ENCODE measurements around the gene DYNLL1.
"Not testable (repeated sequence)": the region's sequence is repeated elsewhere in the genome, so short reads cannot be mapped to it uniquely, and the experiment has no call there.

DYNLL1 gene

GRCh38 chr12:120495731-120496412, at the start of gene DYNLL1:
Gene DYNLL1 (plus strand): TSS chr12:120496113. CDS start chr12:120496422, 309 bp downstream.
- peak; percentile 92 for DNase-seq (ENCODE audit: low spot score)

DNA sequence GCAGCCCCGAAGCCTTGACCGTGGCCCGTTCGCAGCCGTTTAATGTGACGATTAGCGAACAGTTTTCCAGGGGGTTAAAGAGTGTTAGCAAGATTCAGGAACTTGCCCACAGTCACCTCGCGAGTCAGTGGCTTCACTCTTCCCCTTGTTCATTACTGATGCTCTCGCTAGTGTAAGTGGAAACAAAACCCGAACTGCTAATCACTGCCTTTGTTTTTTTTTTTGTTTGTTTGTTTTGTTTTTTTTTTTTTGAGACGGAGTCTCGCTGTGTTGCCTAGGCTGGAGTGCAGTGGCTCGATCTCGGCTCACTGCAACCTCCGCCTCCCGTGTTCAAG, 49.1 kb upstream of the DYNLL1 start:
- DNase-seq (ENCODE audit: low spot score), result not testable (repeated sequence)

- DNase-seq (ENCODE audit: low spot score), result no peak
Measured at GRCh38 chr12:120447992-120448391, 47.9 kb upstream of the DYNLL1 start.

GRCh38 chr12:120452524-120452923, 43.4 kb upstream of the DYNLL1 start:
- not testable (repeated sequence) for DNase-seq (ENCODE audit: low spot score)

DNA sequence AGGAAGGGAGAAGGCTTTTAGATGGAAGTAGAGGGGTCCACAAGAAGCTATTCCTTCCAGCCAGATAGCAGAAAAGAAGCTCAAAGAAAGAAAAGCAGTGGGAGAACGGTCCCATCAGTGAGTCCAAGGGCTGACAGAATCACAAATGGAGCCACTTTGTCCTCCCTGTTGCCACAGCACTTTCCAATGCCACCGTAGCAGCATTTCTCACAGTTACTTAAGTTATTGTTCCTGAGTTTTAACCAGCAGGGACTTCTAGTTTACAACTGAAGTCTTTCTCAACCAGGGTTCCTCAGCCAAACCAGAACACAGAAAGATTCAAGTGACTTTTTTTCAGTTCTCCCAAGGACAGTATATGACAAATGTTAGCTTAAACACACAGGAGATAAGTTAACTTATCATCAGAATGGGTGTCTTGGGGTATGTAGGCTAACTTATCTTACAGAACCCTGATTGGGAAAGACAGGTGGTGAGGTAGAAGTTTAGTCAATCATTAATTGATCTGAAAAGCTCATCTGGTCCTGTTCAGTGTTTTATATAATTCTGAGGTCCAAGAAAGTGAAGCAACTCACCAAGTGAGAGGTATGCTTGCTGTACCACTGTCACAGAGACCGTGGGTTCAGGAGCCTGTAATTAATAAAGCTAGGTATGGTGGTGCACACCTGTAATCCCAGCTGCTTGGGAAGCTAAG, 42.7 kb upstream of the DYNLL1 start:
- DNase-seq (ENCODE audit: low spot score), result no peak

DNA sequence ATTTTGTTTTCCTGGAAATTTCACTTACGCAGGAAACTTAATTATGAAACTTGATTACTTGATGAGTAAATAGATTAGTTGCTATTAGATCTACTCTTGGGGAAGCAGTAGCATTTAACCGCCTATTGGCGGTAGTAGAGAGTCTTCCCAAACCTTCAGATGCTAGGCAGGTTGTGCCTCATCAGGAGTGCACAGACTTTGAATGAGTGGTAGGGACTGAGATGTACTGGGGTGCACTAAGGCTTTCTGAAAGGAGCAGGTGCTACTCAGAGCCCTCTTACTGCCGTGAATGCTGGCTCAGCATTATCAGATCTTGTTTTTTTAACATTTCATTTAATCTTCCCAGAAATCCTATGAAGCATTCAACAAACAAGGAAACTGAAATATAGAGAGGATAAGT, 41.9 kb upstream of the DYNLL1 start:
- DNase-seq (ENCODE audit: low spot score), result no peak

DNA sequence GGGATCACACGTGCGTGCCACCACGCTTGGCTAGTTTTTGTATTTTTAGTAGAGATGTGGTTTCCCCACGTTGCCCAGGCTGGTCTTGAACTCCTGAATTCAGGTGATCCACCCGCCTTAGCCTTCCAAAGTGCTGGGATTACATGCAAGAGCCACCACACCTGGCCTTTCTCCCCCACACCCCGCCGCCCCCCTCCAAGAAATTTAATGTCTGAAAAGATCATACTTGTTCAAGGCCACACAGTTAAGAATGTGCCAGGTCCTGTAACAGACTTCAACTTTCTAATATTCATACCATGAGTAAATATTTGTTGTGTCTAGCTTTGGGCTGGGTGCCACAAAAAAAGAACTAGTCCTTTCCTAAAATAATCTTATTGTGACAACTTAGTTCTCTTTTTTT, 40.6 kb upstream of the DYNLL1 start:
- no peak for DNase-seq (ENCODE audit: low spot score)

- no peak for DNase-seq (ENCODE audit: low spot score)
Measured at GRCh38 chr12:120457133-120457532, 38.8 kb upstream of the DYNLL1 start.

- no peak for DNase-seq (ENCODE audit: low spot score)
Measured at GRCh38 chr12:120460157-120460556, 35.8 kb upstream of the DYNLL1 start.

DNA sequence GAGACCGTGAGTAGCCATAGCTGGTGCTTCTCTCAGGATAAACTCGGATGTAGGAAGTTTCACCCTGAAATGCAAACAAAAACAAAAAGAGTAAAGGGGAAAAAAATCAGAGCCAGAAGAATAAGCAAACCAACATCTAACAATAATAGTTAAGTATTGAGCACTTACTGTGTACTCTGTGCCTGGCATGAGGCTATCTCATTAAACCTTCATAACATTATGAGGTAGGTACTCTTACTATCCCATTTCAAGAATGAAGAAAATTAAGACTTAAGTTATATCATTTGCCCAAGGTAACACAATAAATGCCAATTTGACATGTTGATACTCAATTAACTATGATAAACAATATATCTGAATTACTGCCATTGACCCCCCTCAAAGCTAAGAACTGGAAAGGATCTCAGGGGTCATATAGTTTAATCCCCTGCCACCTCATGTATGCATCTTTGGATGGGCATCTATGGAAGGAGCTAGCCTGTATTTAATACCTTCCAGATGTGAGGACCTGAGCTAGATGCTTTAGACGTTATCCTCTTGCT, 33.7 kb upstream of the DYNLL1 start:
- no peak for DNase-seq (ENCODE audit: low spot score)

GRCh38 chr12:120463712-120464111, 32.2 kb upstream of the DYNLL1 start:
- no peak for DNase-seq (ENCODE audit: low spot score)

DNA sequence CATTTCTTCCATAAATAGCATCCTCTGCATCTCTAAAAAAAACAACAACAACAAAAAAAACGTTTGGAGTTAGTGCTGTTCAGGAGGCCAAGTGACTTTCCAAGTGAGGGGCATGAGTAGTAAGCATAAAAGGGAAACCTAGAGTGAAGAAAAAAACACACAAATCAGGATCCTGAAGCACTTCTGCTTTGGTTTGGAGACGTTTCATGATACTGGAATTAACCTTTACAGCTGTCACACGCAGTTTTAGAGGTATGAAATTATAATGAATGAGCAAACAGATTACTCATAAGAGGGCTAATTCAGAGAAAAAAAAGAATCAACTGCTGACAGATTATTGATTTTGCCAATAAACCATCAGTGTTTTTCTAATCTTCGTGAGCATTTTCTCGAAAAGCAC, 30.2 kb upstream of the DYNLL1 start:
- DNase-seq (ENCODE audit: low spot score), result no peak

DNA sequence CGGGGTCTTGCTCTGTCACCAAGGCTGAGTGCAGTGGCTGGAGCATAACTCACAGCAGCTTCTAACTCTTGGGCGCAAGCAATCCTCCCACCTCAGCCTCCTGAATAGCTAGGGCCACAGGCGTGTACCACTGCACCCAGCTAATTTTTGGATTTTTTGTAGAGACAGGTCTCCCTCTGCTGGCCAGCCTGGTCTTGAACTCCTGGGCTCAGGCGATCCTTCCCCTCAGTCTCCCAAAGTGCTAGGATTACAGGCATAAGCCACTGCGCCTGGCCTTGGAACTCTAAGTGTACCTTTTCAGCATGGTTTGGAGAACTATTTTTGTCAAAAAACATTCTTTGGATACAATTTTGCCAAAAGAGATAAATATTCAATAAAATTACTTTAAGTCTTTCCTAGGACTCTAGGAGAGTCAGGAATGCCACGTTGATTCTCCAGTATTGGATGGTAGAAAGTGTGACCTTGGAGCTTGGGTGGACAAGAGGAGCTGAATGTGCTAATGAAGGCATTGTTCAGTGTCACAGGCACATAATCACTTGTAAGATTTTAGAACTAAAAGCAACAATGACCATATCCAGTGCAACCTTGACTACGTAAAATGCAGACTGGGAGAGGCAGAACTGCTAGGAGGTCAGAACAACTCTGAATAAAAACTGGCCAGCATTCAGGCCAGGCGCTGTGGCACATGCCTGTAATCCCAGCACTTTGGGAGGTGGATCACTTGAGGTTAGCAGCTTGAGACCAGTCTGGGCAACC, 29.2 kb upstream of the DYNLL1 start:
- no peak for DNase-seq (ENCODE audit: low spot score)

DNA sequence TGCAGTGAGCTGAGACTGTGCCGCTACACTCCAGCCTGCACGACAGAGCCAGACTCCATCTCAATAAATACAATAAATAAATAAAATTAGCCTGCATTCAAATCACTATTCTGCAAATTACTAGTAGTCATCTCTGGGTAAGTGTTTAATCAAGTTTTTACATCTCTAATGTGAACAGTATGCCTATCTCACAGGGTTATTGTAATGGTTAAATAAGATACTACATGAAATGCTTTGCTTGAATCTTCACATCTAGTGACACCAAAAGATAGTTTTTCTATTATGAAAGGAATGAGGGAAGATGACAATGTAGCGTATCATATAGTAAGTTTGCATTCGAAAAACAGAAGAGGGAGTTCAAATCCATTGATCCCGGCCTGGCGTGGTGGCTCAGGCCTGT, 28.5 kb upstream of the DYNLL1 start:
- no peak for DNase-seq (ENCODE audit: low spot score)

DNA sequence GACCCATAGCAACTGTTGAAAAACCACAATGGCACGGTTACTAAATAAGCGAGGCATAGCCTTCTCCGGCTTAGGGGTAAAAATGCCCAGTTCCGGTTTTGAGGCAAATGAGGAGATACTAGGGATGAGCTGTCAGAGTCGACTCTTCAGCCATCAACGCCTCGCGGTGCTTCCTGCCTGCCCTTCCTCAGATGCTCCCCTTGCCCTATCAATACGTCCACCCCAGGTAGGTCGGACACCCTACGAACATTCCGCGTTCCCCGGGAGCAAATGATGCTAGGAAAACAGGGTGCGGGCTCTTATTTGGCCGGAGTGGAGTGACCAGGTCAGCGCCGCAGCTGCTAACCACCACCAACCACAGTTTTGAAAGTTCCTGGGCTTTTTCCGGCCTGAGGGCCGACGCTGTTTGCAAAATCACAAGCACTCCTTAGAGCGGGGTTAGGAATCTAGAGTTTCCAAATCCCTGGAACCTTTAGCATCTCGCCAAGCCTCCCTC, 27.5 kb upstream of the DYNLL1 start:
- DNase-seq (ENCODE audit: low spot score), result no peak

DNA sequence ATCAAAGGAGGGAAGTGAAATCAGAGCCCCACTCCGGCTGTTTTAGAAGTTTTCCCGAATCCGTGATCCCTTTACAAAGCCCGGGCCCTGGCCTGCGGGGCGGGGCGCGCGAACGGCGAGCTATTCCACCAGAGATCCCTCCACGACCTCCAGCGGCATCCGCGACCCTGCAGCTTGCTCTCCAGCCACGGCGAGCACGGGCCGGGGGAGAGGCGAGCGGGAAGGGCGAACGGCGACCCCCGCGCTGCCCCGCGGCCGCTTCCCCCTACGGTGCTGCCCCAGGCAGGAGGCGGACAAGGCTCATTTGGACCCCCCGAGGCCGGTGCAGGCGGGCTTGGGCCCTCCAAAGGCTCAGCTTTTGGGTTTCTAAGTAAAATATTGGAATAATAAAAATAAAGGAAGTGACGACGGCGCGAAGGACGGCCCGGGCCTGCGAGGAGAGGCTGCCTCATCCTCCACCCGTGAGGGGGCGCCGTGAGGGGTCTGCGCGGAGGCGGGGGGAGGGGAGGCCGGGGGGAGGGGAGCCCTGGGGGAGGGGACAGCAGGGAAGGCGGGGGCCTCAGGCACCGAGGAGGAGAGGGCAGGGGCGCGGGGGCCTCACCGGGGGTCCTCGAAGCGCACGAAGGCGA, 27.0 kb upstream of the DYNLL1 start:
- no peak for DNase-seq (ENCODE audit: low spot score)

DNA sequence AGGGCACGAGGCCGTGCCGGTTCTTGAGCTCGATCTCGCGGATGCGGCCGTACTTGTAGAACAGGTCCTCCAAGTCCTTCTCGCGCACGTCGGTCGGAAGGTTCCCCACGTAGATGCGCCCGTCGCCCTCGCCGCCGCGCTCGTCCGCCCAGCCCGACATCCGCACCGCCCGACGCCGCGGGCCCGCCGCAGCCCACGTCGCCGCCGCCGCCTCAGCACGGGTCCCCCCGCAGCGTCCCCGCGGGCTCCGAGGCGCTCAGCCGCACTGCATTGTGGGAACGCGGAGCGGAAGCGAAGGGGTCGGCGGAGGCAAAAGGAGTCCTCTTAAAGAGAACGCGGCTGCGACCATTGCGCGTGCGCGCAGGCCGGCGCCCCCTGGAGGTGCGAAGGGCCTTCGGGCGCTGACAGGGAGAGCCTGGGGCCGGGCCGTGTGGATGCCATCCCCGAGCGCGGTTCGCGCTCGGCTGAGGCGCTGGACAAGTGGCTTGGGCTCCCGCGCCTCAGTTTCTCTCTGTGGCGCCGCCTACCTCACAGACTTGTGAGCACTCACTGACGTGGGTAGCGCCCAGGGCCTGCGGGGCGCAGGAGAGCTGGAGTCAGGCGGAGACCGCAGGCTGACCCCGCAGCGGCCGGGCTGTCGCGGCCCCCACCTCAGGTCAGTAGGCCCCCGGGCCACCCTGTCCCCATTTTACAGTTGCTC, 26.3 kb upstream of the DYNLL1 start, which contains the start of gene SRSF9:
Gene SRSF9 (minus strand): TSS at position 299 of the 700 bp plus-strand sequence. CDS start 139 bp downstream, at position 160.
- DNase-seq (ENCODE audit: low spot score), result peak; percentile 94

GRCh38 chr12:120470150-120470784, 25.6 kb upstream of the DYNLL1 start:
- no peak for DNase-seq (ENCODE audit: low spot score)

DNA sequence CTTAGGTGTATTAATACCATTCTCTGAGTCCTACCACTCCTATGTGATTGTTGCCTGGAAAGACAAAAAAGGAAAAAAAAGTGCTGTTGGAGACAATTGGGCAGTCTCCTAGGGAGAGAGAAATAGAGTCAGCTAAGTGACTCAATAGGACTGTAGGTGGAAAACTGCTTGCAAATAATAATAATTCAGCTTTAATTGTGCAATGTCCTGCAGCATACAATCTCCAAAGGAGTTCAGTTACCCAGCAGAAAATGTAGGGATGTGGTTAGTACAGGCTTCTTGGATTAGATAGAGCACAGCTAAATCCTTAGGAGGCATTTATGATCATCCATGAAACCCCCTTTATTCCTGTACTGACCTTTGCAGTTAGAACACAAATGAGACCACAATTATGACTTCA, 23.4 kb upstream of the DYNLL1 start:
- no peak for DNase-seq (ENCODE audit: low spot score)

DNA sequence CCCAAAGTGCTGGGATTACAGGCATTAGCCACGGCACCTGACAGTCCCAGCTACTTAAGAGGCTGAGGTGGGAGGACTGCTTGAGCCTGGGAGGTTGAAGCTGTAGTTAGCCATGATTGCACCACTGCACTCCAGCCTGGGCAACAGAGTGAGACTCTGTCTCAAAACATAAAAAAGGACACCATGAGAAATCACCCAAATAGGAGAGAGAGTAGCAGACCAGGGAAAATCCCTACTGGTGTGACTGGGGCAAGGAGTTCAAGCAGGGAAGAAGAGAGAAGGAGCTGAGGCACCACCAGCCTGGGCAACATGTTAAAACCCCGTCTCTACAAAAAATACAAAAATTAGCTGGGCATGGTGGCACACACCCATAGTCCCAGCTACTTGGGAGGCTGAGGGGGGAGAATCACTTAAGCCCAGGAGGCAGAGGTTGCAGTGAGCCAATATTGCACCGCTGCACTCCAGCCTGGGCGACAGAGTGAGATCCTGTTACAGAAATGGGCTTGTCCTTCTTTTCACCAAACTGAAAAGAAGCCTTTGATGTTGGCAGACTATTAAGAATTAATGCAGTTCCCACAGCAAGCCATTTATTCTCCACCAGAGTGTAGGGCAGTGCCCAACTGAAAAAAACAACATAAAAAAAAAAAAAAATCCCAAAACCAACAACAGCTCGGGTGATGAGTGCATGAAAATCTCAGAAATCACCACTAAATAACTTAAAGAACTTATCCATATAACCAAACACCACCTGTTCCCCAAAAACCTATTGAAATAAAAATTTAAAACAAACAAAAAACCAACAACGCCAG, 21.9 kb upstream of the DYNLL1 start:
- no peak for DNase-seq (ENCODE audit: low spot score)
